ENCODE results near the gene KSR1.

GRCh38 chr17:27600471-27600870, 144.2 kb downstream of the KSR1 start:
- TF ChIP-seq EP300 (IDR thresholded peaks at IDR 0.05), result no peak
- TF ChIP-seq POLR2A (IDR thresholded peaks at IDR 0.05), result no peak
